OCI-LY3 (cell line): ENCODE measurements around the gene RPS6KA2.

Source experiments
- CTCF ChIP-seq: fragments of 200-600, 300-600 bp; sonication (generic); IDR thresholded peaks from 2 replicates; pipeline ENCODE4 v1.5.1; 2014; ENCODE audit warnings: antibody characterized with exemption, low read length, low read depth
- EZH2phosphoT487 ChIP-seq: fragments of 200-600 bp; shearing (Covaris generic); IDR thresholded peaks from 2 replicates; pipeline ENCODE4 v1.6.1; 2018; ENCODE audit warnings: antibody characterized with exemption, mixed run types, low read depth

- TF ChIP-seq CTCF (no peak), EZH2phosphoT487 (no peak)
Measured at GRCh38 chr6:166658115-166658791, 31.2 kb upstream of the RPS6KA2 start.
